ENCODE data around the gene DDR2.

DDR2 gene

GRCh38 chr1:162631546-162632191, 595 bp upstream of the DDR2 start:
- DNase-seq = no peak

GRCh38 chr1:162632698-162633080, 425 bp downstream of the DDR2 start:
- DNase-seq = no peak

GRCh38 chr1:162633081-162633762, 958 bp downstream of the DDR2 start:
- DNase-seq = no peak

- DNase-seq = no peak
Measured at GRCh38 chr1:162635418-162635817, 3.2 kb downstream of the DDR2 start.

- no peak for DNase-seq
Measured at GRCh38 chr1:162639718-162640117, 7.5 kb downstream of the DDR2 start.

DNA sequence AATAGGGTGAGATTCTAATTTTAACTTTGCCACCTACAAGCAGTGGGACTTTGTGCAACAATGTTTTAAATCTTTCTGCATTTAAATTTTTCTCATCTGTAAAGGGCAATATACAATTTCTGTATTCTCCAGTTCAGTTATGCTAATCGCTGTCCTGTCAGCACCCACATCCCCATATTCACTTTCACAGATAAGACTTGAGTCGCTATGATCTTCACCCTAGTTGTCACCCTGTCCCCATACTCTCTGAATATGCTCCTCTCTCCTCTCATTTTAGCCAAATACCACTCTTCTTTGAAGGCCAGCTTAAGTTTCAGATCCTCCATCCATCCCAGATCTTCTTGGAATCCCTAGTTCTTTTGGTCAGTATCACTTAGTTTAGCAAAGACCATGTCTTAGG, 8.8 kb downstream of the DDR2 start:
- DNase-seq = no peak

DNA sequence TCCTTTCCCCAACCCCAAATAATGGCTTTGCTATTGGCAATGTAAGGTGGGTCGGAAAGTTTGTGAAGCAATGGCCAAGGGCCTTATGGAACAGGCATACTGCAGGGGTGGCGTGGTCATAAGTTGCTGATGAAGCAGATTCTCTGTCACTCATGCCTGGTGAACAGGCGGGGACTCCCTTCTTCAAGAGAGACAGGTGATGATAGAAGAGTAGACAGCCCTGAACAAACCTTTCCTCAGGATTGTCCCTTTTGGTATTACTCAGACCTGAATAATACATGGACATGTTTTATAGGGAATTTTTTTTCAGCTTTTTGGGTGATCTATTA, 12.7 kb downstream of the DDR2 start:
- DNase-seq = no peak

GRCh38 chr1:162645666-162646065, 13.4 kb downstream of the DDR2 start:
- no peak for DNase-seq

- no peak for DNase-seq
Measured at GRCh38 chr1:162649583-162649982, 17.3 kb downstream of the DDR2 start.

DNA sequence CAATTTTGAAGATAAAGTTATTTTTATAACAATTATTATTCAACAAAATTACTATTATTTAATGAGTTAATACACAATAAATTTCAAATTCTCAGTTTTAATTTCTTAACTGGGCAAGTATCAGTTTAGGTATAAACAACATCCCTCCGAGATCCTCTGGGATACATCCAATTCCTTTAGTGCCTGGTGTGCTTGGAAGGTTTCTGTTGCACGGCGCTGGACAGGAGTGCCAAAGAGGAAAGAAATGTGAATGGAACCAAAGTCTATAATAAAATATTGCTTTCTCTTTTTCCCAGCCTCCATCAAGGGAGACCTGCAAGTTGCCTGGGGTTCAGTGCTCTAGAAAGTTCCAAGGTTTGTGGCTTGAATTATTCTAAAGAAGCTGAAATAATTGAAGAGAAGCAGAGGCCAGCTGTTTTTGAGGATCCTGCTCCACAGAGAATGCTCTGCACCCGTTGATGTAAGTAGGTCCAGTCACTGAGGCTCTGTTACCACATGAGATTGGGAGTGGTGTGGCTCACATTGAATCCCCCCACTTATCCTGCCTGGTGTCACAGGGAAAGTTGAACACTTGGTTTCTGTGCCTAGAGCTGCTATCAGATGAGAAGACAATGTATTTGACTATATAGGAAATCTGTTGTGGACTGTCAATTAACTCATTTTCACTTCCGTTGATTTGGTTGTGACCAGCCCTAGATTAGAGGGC, 22.8 kb downstream of the DDR2 start:
- DNase-seq = no peak

DNA sequence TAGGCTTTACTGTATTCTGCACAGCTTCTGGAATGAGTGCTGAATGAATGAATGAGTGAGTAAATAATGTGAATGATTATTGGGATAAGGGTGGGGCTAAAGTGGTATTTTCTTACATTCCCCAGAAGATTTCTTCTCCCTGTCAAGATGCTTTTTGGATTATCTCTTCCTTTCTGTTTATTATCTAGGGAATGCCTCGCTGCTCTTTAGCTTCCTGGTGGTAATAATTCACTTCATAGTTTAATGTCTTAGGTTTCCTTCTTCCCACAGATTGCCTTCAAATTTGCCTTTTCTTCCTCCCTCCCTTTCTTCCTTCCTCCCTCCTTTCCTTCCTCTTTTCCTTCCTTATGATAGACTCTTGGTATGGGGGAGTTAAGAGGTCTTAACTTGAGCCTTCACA, 24.0 kb downstream of the DDR2 start:
- DNase-seq = no peak

GRCh38 chr1:162660574-162660973, 28.3 kb downstream of the DDR2 start:
- no peak for DNase-seq

DNA sequence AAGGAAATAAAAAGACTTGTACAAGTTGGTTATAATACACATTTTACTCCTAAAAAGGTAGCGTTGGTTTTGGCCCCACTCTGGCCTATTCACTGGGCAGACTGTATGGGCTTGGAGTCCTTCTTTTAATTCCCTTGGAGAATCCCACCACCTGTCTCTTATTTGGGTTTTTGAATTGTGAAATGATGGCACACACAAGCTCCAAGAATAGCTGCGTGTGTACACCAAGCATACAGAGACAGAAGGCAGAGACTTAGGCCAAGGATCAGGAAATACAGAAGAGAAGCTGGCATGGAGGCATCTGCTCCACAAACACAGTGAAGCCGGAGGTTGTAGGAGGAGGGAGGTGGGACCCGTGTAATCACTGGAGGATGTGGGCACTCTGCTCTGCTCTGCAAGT, 29.1 kb downstream of the DDR2 start:
- DNase-seq = no peak

- no peak for DNase-seq
Measured at GRCh38 chr1:162662013-162662412, 29.7 kb downstream of the DDR2 start.

- no peak for DNase-seq
Measured at GRCh38 chr1:162663086-162663485, 30.8 kb downstream of the DDR2 start.

DNA sequence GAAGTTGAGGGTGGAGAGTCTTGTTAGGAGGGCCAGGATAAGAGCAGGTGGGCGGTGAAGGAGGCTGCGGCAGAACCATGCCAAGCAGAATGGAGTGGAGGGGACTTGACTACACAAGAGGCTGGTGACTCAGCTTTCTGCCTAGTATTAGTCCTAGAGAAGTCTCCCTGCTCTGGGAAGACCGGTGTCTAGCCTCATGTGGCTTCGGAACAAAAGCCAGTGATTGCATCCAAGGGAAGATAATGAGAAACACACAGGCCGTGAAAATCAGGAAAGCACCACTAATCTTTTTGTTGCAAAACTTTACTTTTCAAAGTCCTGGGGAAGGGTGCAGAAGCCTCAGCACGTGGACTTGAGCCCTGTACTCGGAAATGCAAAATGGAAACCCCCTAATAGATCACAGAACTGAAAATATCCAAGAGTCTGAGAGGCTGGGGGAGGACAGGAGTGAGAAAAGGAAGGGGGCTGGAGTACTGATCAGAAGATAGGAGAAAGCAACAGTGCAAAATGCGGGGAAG, 31.4 kb downstream of the DDR2 start:
- no peak for DNase-seq

DNA sequence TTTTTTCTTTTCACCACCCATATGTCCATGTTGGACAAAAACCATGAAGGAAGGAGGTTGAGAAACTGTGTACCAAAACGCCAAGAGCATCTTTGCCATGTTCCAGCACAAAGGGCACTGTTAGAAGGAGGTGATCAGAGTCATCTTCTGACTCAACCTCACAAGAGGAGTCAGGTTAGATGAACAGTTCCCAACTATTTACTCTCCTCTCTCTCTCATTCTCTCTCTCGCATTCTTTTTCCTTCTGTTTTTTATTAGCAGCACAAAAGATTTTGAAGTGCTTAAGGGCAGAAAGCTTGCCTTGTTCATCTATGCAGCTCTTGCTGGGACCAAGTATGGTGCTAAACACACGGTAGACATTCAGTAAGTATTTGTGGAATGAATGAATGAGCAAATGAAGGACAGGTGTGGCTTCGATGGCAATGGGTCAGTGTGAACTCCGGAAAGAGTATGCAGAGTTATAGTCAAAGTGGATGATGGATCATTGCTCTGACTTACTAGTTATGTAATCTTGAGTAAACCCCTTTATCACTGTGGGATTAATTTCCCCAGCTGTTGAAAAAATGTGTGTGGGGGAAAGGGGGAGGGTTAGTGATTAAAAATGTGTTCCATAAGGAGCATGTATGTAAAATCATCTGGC, 33.9 kb downstream of the DDR2 start:
- no peak for DNase-seq

- no peak for DNase-seq
Measured at GRCh38 chr1:162667381-162668080, 35.3 kb downstream of the DDR2 start.

- DNase-seq = no peak
Measured at GRCh38 chr1:162670928-162671663, 38.8 kb downstream of the DDR2 start.

GRCh38 chr1:162671664-162672410, 39.6 kb downstream of the DDR2 start:
- DNase-seq = no peak

DNA sequence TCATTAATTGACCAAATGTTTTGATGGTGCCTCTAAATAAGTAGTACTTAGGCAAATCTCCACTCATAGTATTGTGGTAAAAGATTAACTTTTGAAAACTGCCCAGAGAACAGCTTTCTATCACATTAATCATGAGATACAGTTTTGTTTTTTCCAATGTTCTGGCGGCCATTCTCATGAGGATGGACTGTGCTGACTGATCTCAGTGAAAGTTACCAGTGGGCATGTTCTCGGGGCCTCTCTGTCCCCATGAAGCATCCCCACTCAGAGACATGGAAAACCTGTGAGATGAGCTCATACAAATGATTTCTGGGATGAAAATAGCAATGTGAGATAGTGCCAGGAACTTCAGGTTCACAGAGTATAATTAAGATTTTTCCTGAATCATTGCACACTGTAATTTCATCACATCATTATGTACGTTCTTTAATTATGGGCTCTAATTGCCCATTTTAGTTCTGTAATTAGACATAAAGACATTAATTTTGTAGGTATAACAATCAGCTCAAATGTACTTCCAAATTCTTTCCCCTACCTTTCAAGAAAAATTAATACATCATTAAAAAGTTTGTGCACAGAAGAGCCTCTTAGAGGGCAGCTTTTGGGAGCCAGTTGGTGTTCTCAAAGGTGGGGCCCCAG, 40.5 kb downstream of the DDR2 start:
- DNase-seq = no peak

Data from SW 1271 (cell line).